Endothelial cell of umbilical vein (primary cell): ENCODE results near the gene NSD1. TPM values are rescaled to one million over a fixed set of nuclear protein-coding genes. Genes with fewer than 3 reads are reported as not detected.

Source experiments
- BruUV-seq: library from RNA; stranded (reverse); fragments of 400-500 nt; replicated peaks from 2 replicates; lab custom pipeline; 2021; lab: Mats Ljungman, UMichigan
- CTCF ChIA-PET: fragments of 300-600, 350-600 bp; sonication (Branson Sonifier 250); formaldehyde crosslinking; loops from one replicate; lab custom pipeline; 2021; ENCODE audit warnings: antibody characterized with exemption, inconsistent platforms; lab: Charles Lee
- POLR2A ChIA-PET: fragments of 300-600, 350-600 bp; sonication (Branson Sonifier 250); formaldehyde crosslinking; loops from one replicate; lab custom pipeline; 2021; ENCODE audit warnings: antibody characterized with exemption, inconsistent platforms; lab: Charles Lee
- DNase-seq: peaks from one replicate; pipeline ENCODE4 v3.0.0-alpha.2; 2011; ENCODE audit warnings: low read depth, low spot score
- FAIRE-seq: peaks from 2 replicates; lab custom pipeline; 2011; peaks lifted over from hg19 to GRCh38; lab: Jason Lieb, UNC
- H2AFZ ChIP-seq: 2 replicates; pipeline ENCODE4 v1.6.0; 2012; ENCODE audit warnings: low read depth, low read length, control low read depth, inconsistent platforms
- H3K27ac ChIP-seq: 2 replicates; pipeline ENCODE4 v1.5.1; 2011; ENCODE audit warnings: low read depth, mild to moderate bottlenecking, control low read depth, low read length, moderate library complexity; ENCODE audit not compliant: insufficient read depth
- H3K27me3 ChIP-seq, 2 experiments: 2 replicates each; pipeline versions ENCODE4 v1.6.0 to v1.6.1; 2011; ENCODE audit warnings: low read length in 2 of 2, mixed read lengths in 1 of 2; ENCODE audit not compliant: control insufficient read depth in 2 of 2, insufficient read depth in 2 of 2
- H3K36me3 ChIP-seq, 2 experiments: 2 replicates in 1 of 2; 3 replicates in 1 of 2; pipeline ENCODE4 v1.5.1; 2011; ENCODE audit warnings: low read length in 2 of 2, mild to moderate bottlenecking in 1 of 2, moderate library complexity in 1 of 2; ENCODE audit not compliant: control insufficient read depth in 2 of 2, insufficient read depth in 2 of 2; ENCODE audit errors: extremely low read depth in 1 of 2
- H3K4me1 ChIP-seq: 3 replicates; pipeline ENCODE4 v1.5.1; 2011; ENCODE audit warnings: mild to moderate bottlenecking, low read length; ENCODE audit not compliant: control insufficient read depth, insufficient read depth; ENCODE audit errors: extremely low read depth
- H3K4me2 ChIP-seq: 2 replicates; pipeline ENCODE4 v1.6.1; 2011; ENCODE audit warnings: low read length, control low read depth, mixed read lengths; ENCODE audit not compliant: insufficient read depth
- H3K4me3 ChIP-seq, 3 experiments: fragments of 200-600 bp in 1 of 3; sonication (generic), shearing (Covaris generic) in 1 of 3; replicated peaks in 1 of 3; 2 replicates each; pipeline ENCODE4 v1.5.1; 2011 to 2016; ENCODE audit warnings: control low read depth in 3 of 3, low read length in 3 of 3, mild to moderate bottlenecking in 2 of 3, inconsistent platforms in 1 of 3, low read depth in 1 of 3, moderate library complexity in 1 of 3; ENCODE audit not compliant: insufficient read depth in 1 of 3
- H3K79me2 ChIP-seq: 2 replicates; pipeline ENCODE4 v1.6.0; 2012; ENCODE audit warnings: low read length, inconsistent platforms; ENCODE audit not compliant: control insufficient read depth, insufficient read depth
- H3K9ac ChIP-seq: replicated peaks from 2 replicates; pipeline ENCODE3; 2011; ENCODE audit warnings: low read length, control low read depth; ENCODE audit not compliant: insufficient read depth; ENCODE audit errors: extremely low read depth
- H3K9me1 ChIP-seq: replicated peaks from 3 replicates; pipeline ENCODE4 v1.6.0; 2011; ENCODE audit warnings: mild to moderate bottlenecking, low read length; ENCODE audit not compliant: control insufficient read depth, insufficient read depth; ENCODE audit errors: extremely low read depth
- H3K9me3 ChIP-seq: replicated peaks from 2 replicates; pipeline ENCODE4 v1.5.1; 2012; ENCODE audit warnings: low read length, inconsistent platforms; ENCODE audit not compliant: control insufficient read depth, insufficient read depth
- H4K20me1 ChIP-seq: replicated peaks from 2 replicates; pipeline ENCODE3; 2011; ENCODE audit warnings: mild to moderate bottlenecking, low read length; ENCODE audit not compliant: control insufficient read depth, insufficient read depth; ENCODE audit errors: extremely low read depth
- CTCF ChIP-seq, 2 donors: IDR thresholded peaks; 1 replicate in 1 of 2; 2 replicates in 1 of 2; pipeline ENCODE4 v1.5.1; 2011; ENCODE audit warnings: low read length in 2 of 2, mild to moderate bottlenecking in 2 of 2, moderate library complexity in 2 of 2, control low read depth in 1 of 2, inconsistent platforms in 1 of 2, low read depth in 1 of 2; ENCODE audit not compliant: insufficient read depth in 1 of 2; ENCODE audit errors: extremely low read depth in 1 of 2
- EZH2 ChIP-seq: IDR thresholded peaks from 2 replicates; pipeline ENCODE4 v1.6.1; 2012; ENCODE audit warnings: borderline replicate concordance, low read depth, mild to moderate bottlenecking, moderate library complexity, low read length, inconsistent platforms; ENCODE audit not compliant: severe bottlenecking
- FOS ChIP-seq: IDR thresholded peaks from 2 replicates; pipeline ENCODE4 v1.6.1; 2011; ENCODE audit warnings: mild to moderate bottlenecking, low read length, moderate library complexity, borderline replicate concordance; ENCODE audit not compliant: insufficient read depth
- GATA2 ChIP-seq: IDR thresholded peaks from 2 replicates; pipeline ENCODE4 v1.7.0; 2011; ENCODE audit warnings: low read depth, mild to moderate bottlenecking, moderate library complexity, mixed read lengths, low read length; ENCODE audit not compliant: insufficient read length, insufficient read depth
- JUN ChIP-seq: IDR thresholded peaks from 2 replicates; pipeline ENCODE4 v1.6.1; 2011; ENCODE audit warnings: borderline replicate concordance, low read depth; ENCODE audit not compliant: insufficient read length, insufficient read depth
- MAX ChIP-seq: IDR thresholded peaks from 2 replicates; pipeline ENCODE4 v1.6.1; 2011; ENCODE audit not compliant: insufficient read depth, insufficient read length
- MYC ChIP-seq: IDR thresholded peaks from one replicate; pipeline ENCODE4 v1.6.1; 2011; ENCODE audit warnings: mild to moderate bottlenecking, low read depth, low read length
- POLR2A ChIP-seq: IDR thresholded peaks from 2 replicates; pipeline ENCODE4 v1.6.1; 2012; ENCODE audit warnings: low read depth, mild to moderate bottlenecking, control low read depth, low read length
- POLR2AphosphoS5 ChIP-seq: IDR thresholded peaks from 2 replicates; pipeline ENCODE4 v1.6.1; 2012; ENCODE audit warnings: low read depth, mild to moderate bottlenecking, control low read depth, low read length, moderate library complexity; ENCODE audit not compliant: insufficient read depth
- dilution Hi-C: fragments of 300-500 bp; cut with MboI; formaldehyde crosslinking; loops from one replicate; pipeline ENCODE4 v1.15.0; 2019; ENCODE audit warnings: low sequenced_read_pairs; ENCODE audit not compliant: extremely low pct_ligation_motif_present
- intact Hi-C: fragments of 100-400 bp; cut with micrococcal nuclease; formaldehyde crosslinking; loops from one replicate; pipeline ENCODE4 v1.10.0; 2022
- polyA plus RNA-seq, 4 experiments: library from polyadenylated mRNA; depleted of rRNA in 3 of 4; stranded (reverse) in 3 of 4; unstranded in 1 of 4; fragments of >200 nt; gene quantifications; 2 replicates each; pipeline versions ENCODE4 v1.2.1 to v1.2.3, GENCODE V29; 2011 to 2012; ENCODE audit warnings: missing spikeins in 1 of 4
- total RNA-seq: library from RNA; stranded (reverse); gene quantifications from 2 replicates; pipeline ENCODE4 v1.2.3, GENCODE V29; 2021

Gene NSD1
- total and polyA plus RNA-seq, 2 donors (not counting 3 experiments of a cell fraction or from before 2014, with no cell fraction given): 14.4 to 90.4 TPM

GRCh38 chr5:177113566-177114424 is 19.8 kb upstream of the NSD1 start:
- H4K20me1 ChIP-seq: no peaks in the 10 kb centered on the region
- H3K4me3 ChIP-seq: no peak overlapping the region
- no peak overlapping the region for H3K4me2 ChIP-seq
- no peak overlapping the region for H3K27ac ChIP-seq
- H3K9me3 ChIP-seq: no peaks in the 10 kb centered on the region
- H3K4me1 ChIP-seq: no peaks in the 10 kb centered on the region
- H3K9me1 ChIP-seq: no peaks in the 10 kb centered on the region
- FAIRE-seq: peak; percentile 92
- no peaks in the 10 kb centered on the region for H3K27me3 ChIP-seq
- intact Hi-C loops: loop anchor here (1.0 to 5.0 kb wide), 8 partner anchors 82 to 387 kb away; no protein-coding TSS in a partner anchor
- CTCF ChIA-PET: interaction anchor here (0.5 to 10.1 kb wide), 44 partner anchors 8 to 456 kb away, joined by 3 to 274 read pairs (median 4); partner anchors contain the start of genes FGFR4, PRELID1, RAB24 and SLC34A1
- POLR2A ChIA-PET: interaction anchor here (0.6 to 0.9 kb wide), 2 partner anchors 81 to 312 kb away, joined by 7 to 8 read pairs; partner anchors contain the start of gene GRK6
- no peak overlapping the region for H3K9ac ChIP-seq
- dilution Hi-C loops: no loop called here
- DNase-seq: peak; percentile 78
- TF ChIP-seq EZH2 (no peak), POLR2AphosphoS5 (no peak), GATA2 (peak; percentile 36), CTCF (IDR thresholded peaks at IDR 0.05; ENCODE audit: extremely low read depth in 1 of 2, insufficient read depth in 1 of 2, low read depth in 1 of 2, low read length in 2 of 2) (peak; percentile 96 to 97), JUN (no peak), FOS (no peak), MAX (no peak), POLR2A (no peak), MYC (no peak)
- no peaks in the 10 kb centered on the region for H3K79me2 ChIP-seq
- BruUV-seq: no TSS peak
- H3K36me3 ChIP-seq: no peaks in the 10 kb centered on the region
- no peak overlapping the region for H2AFZ ChIP-seq
